ENCODE measurements around the gene COMT.
A peak's percentile ranks its signal among the peaks of the same experiment; 100 is the strongest.

GRCh38 chr22:19982991-19983578 lies 41.5 kb downstream of the COMT start:
- TF ChIP-seq CTCF (IDR thresholded peaks at IDR 0.05 in 4 of 5, conservative IDR thresholded peaks at IDR 0.05 in 1 of 5) (no peak), POLR2A (IDR thresholded peaks at IDR 0.05) (peak; percentile 35 to 38)
